HG03039 (cell line): Measurements from ENCODE around the gene HEXA.
A peak's percentile ranks its signal among the peaks of the same experiment; 100 is the strongest.

Experiments used
- ATAC-seq: cut with Tn5 transposase; IDR thresholded peaks from one replicate; pipeline ENCODE4 v1.9.1; 2021; ENCODE audit warnings: mild to moderate bottlenecking, moderate library complexity; ENCODE audit not compliant: unreplicated experiment

The HEXA gene

DNA sequence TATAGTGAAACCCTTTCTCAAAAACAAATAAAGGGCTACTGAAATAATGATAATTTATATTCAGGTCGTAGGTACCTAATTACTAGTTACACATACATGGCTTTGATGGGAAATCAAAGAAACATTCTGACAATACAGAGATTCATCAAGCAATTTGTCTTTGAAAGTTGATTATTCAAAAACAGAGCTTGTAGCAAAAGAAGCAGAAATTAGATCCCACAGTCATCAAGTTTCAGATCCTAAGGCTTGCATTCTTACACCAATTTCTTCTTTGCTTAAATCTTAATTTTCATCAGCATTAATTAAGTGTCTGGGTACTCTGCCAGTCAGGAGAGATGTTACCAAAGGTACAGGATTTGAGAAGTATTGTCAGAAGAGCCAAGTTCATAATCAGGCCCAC lies 1.5 kb upstream of the HEXA start:
- ATAC-seq, result no peak

DNA sequence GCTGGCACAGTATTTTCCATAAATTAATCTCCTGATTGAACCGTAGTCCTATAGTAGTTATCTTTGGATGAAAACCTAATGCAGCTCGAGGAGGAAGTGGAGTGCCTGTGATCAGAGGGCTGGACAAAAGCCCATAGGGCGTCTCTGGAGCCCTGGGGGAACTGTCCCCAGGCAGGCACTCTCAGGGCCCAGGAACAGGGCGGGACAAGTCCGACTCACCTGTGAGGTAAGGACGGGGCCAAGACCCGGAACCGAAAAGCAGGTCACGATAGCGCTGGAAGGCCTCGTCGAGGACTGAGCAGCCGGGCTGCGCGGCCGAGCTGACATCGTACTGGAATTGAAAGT lies 341 bp downstream of the HEXA start:
- ATAC-seq, result peak; percentile 44

DNA sequence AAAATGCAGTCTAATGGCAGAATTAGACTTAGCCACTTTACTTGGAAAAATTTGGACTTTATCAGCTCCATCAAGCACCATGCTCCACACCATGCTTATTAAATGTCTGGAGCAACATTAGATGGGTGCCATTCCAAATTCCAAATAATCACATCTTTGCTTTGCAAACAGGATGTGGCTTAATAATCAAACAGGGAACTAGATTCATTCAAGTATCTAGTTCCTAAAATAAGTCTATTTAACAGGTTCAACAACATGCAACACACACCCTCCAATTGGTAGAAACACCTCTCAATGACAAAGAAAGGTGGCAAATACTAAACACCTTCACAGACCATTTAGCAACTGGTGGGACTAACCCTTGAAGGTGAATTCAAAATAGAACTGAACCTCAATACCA lies 3.5 kb downstream of the HEXA start:
- ATAC-seq, result no peak

DNA sequence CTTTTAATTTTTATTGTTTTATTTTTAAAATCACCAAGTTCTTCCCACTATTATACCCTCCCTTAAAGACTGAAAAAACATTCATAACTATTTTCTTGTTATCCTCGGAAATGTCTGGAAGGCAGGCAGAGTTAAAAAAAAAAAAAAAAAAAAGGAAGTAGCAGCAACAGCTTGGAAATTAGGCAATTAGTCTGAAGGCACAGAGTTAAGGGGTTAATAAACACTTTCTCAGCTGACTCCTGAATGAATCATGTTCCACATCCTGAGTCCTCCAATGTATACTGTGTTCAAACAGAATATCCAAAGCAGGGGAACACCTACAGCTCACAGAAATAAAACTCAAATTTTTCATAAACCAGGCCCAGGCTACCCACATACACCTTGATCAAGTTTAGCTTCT lies 5.8 kb downstream of the HEXA start:
- no peak for ATAC-seq

DNA sequence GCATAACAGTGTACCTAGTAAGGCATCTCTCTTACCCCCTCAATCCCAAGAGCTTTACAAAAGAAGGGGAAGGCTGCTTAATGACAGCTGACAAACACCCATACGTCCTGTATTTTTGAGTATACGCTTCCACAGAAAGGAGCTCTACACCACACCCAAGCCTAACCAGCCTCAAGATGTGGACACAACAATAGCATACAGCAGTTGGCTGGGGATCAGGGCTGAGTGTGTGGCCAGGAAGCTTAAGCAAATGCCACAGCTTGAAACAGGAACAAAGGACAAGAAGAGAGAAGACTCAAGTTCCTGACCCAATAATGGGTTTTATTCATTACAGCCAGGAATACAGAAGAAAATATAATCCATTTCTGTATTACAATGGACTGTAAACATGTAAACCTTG lies 6.9 kb downstream of the HEXA start:
- ATAC-seq, result no peak

DNA sequence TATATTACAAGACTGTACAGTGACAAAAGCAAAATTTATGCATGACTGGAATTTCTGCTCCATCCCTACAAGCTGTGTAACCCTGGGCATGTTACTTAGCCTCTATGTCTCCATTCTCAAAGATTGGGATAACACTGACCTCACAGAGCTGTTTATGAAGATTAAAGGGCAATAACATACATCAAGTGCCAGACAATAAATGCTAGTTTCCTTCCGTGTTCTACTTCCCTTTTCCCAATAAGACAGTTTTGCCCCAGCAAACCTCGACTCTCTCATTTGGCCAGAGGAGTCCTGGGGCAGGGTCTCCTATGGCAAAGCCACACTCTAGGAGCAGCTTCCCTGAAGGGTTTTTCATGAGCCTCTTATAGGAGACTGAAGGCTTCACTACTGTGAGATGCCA lies 7.5 kb downstream of the HEXA start:
- ATAC-seq, result no peak

DNA sequence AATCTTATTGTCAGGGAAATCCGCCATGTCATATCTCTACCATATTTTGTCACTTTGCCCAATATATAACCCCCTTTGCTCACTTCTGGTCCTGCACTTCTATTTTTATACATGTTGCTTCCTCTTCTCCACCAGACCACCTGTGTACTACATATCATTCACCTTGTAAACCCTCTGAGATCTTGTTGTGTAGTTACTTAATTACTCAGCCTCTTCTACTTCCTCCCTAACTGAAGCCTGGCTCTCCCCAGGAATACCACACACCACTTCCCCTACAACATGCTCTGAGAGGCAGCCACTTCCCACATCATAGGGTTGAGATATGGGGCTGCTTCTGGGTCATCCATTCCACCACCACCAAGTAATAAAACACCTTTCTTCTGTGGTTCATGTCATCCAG lies 10.0 kb downstream of the HEXA start:
- peak; percentile 48 for ATAC-seq

DNA sequence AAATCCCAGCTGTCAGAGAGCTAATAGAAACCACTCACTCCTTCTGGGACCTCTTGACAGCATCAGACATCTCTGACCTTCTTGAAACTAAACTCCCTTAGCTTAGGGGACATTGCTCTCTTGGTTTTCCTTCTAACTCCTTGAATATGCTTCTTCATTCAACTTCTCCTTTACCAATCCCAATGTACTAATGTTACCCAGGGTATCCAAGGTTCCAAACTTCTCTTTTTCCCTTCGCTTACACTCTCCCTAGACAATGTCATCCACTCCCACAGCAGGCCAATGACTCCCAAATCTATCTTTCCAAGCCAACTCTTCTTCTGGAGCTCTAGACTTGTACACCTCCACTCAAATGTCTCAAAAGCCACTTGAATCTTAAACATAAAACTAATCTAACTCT lies 14.6 kb downstream of the HEXA start:
- no peak for ATAC-seq

DNA sequence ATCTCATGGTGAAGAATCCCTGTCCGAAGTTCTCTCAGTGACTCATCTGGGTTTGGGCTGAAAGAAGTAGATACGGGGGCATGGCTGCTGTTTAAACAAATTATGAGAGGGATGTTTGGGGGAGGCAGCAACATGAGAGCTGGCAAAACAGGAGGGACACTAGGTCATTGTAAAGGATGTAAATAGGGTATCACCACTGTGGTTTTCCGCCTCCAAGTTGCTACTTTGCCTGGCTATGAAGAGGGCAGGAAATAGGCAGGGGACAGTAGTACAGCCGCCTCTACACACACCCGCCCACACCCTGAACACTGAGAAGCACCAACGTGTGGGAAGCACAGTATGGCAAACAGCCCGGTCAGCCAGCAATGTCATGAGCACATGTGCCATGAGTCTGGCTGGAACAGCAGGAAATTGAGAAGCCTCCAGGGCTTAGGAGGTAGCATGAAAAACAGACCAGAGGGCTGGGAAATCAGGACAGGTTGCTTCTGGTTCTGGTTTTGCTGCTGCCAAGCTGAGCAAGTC lies 17.1 kb downstream of the HEXA start:
- no peak for ATAC-seq

DNA sequence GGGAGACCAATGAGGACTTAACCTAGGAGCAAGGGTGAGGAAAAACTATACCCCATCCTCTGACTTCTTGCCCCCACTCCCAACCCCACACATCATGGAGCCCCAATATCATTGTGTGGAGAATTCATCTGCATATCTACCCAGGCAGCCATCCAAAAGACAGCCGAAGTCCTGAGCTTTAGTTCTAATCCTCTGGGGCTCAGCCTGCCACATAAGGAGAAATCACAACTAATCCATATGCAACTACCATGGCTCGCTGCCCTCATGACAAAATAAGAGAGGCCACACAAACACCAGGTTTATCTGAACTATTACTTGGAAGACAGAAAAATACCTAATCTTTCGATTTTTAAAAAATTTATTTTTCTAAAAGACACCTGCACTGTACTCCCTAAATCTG lies 17.7 kb downstream of the HEXA start:
- ATAC-seq, result no peak

DNA sequence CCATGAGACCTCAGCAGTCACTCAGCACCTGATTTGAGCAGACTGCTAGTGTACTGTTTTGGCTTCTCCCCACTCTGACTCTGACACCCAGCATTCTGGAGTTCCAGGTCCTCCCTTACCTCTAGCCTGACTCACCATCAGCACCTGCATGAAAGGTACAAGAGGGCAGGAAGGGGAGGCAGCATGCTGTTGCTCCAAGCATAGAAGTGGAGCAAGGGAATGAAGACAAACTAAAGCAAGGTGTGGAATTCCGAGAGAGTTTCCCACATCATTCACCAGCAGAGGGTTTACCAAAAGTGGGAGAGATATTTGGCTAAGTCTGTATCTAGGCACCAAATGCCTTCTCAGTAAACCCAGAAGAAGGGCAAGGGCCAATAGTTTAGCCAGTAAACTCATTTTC lies 21.3 kb downstream of the HEXA start:
- no peak for ATAC-seq

DNA sequence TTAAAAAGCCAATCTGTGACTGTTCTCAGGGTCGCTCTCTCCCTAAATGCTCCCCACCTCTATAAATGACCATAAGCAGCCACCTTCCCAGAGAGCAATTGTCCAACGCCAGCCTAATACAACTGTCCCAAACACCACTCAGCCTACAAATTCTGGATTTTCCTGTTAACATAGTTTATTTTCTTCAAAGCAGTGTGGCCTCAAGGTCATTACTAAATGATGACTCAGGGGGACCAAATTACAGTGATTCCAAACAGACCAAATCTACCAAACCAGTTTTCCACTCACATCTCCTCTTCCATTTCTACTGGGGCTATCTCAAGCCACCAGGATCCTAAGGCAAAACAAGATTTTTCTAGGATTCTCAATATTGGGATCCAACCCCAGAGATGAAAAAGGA lies 22.5 kb downstream of the HEXA start:
- ATAC-seq, result no peak

DNA sequence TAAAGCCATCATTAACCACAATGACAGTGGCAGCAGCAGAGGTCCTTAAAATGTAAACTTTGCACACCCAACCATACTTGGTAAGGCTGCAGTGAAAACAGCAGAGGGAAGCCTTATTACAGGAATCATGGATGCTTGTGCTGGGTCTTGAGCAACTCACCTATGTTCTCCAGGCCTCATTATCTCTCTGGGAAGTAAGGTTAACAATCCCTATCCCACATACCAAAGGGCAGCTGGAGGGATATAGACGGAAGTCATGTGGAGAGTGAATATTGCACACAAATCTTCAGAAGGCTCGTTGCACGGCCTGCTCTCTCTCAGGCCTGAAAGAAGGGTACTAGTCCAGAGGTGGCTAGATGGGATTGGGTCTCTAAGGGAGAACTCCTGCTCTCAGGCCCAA lies 30.0 kb downstream of the HEXA start:
- ATAC-seq, result no peak

DNA sequence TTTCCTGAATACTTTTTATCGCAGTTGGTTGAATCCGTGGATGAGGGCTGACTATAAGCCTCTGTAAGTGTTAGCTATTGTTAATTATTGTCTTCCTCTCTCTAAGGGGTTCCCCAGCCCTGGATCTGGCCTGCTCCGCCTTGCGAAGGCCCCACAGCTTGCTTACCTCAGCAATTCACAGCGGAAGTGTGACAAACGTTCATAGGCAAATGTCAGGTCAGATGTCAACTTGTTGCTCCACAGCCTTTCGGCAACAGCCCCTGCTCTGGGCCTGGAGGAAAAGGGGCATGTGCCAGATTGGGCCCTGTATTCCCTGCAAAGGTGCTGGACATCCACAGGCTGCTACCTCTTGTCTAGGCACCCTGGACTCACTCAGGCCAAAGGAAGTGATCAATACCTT lies 30.5 kb downstream of the HEXA start:
- ATAC-seq, result no peak

DNA sequence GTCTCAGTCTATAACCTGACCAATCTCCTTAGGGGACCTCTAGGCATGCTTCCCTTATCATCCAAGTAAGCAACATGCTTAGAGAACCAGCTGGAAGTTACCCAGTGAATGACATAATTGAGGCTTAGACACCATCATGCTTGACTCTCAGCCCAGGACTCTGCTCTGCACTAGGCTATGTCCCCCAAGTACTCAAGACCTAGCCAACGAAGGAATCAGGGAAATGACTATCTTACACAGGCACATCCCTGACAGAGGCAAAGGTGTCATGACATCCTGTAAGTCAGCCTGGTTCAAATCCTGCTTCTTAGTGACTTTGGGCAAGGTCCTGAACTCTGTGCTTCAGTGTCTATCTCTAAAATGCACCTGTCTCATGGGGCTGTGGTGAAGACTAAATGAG lies 31.2 kb downstream of the HEXA start:
- no peak for ATAC-seq

DNA sequence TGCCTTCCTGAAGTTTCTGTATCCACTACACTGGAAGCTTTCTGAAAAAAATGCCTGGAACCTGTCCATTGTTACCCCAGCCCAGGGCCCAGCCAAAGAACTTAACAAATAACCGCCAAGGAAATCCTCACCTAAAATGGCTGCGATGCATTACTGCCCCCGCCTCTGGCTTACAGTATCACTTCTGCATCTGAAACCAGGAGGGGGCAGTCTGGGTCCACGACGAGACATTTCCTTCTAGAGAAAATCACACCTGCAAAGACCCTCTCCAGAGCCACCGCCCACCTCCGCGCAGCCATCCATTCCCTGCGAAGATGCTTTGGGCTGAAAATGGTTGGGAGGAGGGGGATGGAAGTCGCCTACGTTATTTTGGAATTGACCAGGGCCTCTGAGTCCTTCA lies 33.4 kb downstream of the HEXA start:
- no peak for ATAC-seq

DNA sequence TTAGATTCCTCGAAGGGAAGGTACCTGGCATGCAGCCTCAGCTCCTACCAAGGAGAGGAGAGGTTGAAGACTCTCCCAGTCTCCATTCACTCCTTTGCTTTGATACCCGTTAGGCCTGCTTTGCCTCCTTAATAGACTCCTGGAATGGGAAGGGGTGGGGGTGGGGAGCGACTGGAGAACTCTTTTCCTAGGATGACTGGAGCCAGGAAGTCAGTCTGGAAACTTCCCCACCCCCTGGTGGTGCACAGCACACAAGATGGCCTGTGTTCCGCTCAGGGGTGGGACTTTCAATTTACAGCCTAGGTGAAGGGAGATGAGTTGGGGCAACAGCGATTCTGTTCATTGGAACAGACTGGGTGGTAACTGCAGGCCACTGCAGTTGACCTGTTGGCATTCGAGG lies 34.5 kb downstream of the HEXA start:
- no peak for ATAC-seq

DNA sequence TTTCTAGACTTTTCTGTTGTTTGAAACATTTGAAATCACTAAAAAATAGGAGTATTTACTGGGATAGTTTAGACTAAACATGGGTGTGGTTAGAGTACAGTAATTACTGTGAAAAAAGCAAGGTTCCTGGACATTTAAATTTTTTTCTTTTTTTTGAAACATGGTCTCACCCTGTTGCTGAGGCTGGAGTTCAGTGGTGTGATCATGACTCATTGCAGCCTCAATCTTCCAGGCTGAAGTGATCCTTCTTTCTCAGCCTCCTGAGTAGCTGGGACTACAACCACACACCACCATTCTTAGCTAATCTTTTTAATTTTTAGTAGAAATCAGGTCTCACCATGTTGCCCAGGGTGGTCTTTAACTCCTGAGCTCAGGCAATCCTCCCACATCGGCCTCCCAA lies 35.4 kb downstream of the HEXA start:
- no peak for ATAC-seq

DNA sequence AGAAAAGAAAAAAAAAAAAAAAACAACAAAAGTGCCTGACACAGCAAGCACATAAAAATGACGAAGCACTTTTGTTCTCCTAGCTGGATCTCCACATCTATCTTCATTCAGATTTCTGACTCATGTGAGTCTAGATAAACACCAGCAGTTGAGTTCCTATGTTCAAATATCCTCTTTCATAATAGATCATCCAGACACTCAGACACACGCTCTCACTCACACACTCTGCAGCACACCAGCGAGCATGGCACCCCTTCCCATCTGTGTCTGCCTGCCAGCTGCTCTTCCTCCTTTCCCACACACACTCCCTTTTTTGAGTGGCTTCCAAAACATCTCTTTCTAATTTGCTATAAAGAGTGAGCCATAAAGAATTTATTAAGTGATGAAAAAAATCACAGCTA lies 36.0 kb downstream of the HEXA start:
- no peak for ATAC-seq

DNA sequence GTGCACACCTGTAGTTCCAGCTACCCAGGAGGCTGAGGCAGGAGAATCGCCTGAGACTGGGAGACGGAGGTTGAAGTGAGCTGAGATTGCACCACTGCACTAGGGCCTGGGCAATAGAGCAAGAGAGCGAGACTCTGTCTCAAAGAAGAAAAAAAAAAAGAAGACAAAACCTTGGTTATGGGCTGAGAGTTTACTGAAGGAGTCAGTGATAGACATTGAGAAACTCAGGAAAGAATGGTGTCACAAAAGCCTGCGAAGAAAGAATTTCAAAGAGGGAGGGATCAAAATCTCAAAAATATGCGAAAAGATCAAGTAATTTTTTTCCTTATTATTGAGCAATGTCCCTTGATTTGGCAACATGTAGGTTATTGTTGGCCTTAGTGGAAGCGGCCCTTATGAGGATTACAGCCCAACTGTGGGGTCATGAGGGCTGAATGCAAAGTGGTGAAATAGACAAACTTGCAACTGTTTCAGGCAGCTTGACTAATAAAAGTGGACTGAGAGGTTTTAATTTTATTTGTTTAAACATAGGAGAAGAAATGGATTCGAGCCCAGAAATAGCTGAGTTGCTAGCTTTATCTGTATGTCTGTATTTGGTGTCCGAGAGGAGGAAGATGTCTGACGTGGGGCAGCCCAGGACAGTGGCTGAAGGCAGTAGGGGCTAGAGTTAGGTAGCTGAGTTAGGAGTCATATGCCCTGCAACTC lies 37.0 kb downstream of the HEXA start:
- no peak for ATAC-seq

DNA sequence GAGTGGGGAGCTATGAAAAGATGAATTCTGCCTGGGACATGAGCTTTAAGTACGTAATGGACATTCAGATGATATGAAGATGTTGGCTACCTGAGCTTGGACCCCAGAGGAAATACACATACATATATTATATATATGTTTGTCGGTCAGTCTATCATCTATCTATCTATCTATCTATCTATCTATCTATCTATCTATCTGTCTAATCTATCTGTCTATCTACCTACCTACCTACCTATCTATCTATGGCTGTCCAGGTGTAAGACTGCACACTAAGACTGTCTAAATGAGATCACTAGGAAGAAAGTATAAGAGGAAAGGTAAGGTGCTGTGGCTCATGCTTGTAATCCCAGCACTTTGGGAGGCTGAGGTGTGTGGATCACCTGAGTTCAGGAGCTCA lies 37.7 kb downstream of the HEXA start:
- no peak for ATAC-seq

DNA sequence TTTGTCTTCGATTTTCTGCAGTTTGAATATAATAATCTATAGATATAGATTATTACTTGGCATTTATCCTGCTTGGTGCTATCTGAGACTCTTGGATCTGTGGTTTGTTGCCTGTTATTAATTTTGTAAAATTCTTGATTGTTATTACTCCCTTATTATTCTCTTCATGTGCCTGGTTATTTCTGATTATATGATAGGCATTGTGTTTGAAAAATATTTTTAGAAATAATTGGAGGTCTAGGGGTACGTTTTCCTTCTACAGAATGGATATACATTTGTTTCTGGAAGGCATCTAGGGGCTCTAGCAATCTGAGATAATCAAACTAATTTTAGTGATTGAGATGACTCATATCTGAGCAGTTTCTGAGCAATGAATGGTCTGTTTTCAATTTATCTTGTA lies 41.0 kb downstream of the HEXA start:
- no peak for ATAC-seq

DNA sequence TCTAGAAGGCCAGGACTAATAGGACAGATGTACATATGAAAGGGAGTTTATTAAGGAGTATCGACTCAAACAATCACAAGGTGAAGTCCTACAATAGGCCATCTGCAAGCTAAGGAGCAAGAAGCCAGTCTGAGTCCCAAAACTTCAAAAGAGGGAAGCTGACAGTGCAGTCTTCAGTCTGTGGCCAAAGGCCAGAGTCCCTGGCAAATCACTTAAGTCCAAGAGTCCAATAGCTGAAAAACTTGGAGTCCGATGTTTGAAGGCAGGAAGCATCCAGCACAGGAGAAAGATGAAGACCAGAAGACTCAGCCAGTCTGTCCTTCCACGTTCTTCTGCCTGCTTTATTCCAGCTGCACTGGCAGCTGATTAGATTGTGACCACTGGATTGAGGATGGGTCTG lies 44.8 kb downstream of the HEXA start:
- no peak for ATAC-seq
